Measurements from ENCODE around the gene CIPC. TPM values are rescaled to one million over a fixed set of nuclear protein-coding genes. Genes with fewer than 3 reads are reported as not detected.

CIPC gene
- total RNA-seq, 1 donor from 2014 or later = 9.7 TPM

GRCh38 chr14:77055981-77056380 is 42.1 kb upstream of the CIPC start:
- TF ChIP-seq CTCF (IDR thresholded peaks at IDR 0.05; ENCODE audit: insufficient read depth, low read length, severe bottlenecking) = no peak
- no peaks in the 10 kb centered on the region for H3K27me3 ChIP-seq (ENCODE audit: control insufficient read depth, insufficient read depth, low read length)
- no peaks in the 10 kb centered on the region for H3K36me3 ChIP-seq (ENCODE audit: control insufficient read depth, insufficient read depth, low read length)
- no peak overlapping the region for H3K4me3 ChIP-seq (ENCODE audit: low read depth, low read length)
- FAIRE-seq (no peak), DNase-seq (ENCODE audit: low read depth) (no peak)

- H3K4me3 ChIP-seq (ENCODE audit: low read depth, low read length) = no peak overlapping the region
- H3K27me3 ChIP-seq (ENCODE audit: control insufficient read depth, insufficient read depth, low read length) = no peaks in the 10 kb centered on the region
- no peak for FAIRE-seq
- H3K36me3 ChIP-seq (ENCODE audit: control insufficient read depth, insufficient read depth, low read length) = no peaks in the 10 kb centered on the region
- no peak for DNase-seq (ENCODE audit: low read depth)
- no peak for TF ChIP-seq CTCF (IDR thresholded peaks at IDR 0.05; ENCODE audit: insufficient read depth, low read length, severe bottlenecking)
Measured at GRCh38 chr14:77058117-77058516, 39.9 kb upstream of the CIPC start.

- Histone ChIP-seq H3K36me3 (ENCODE audit: control insufficient read depth, insufficient read depth, low read length) (no peaks in the 10 kb centered on the region), H3K27me3 (ENCODE audit: control insufficient read depth, insufficient read depth, low read length) (no peaks in the 10 kb centered on the region), H3K4me3 (ENCODE audit: low read depth, low read length) (no peak overlapping the region)
- FAIRE-seq (peak; percentile 87), DNase-seq (ENCODE audit: low read depth) (no peak)
- no peak for TF ChIP-seq CTCF (IDR thresholded peaks at IDR 0.05; ENCODE audit: insufficient read depth, low read length, severe bottlenecking)
Measured at GRCh38 chr14:77058785-77059184, 39.3 kb upstream of the CIPC start.

GRCh38 chr14:77059276-77059915 is 38.7 kb upstream of the CIPC start:
- peak; percentile 60 for DNase-seq (ENCODE audit: low read depth)
- peak; percentile 40 for FAIRE-seq
- TF ChIP-seq CTCF (IDR thresholded peaks at IDR 0.05; ENCODE audit: insufficient read depth, low read length, severe bottlenecking) = no peak

GRCh38 chr14:77061630-77062257 is 36.3 kb upstream of the CIPC start:
- FAIRE-seq (no peak), DNase-seq (ENCODE audit: low read depth) (no peak)
- Histone ChIP-seq H3K36me3 (ENCODE audit: control insufficient read depth, insufficient read depth, low read length) (no peaks in the 10 kb centered on the region), H3K4me3 (ENCODE audit: low read depth, low read length) (no peak overlapping the region), H3K27me3 (ENCODE audit: control insufficient read depth, insufficient read depth, low read length) (no peaks in the 10 kb centered on the region)
- TF ChIP-seq CTCF (IDR thresholded peaks at IDR 0.05; ENCODE audit: insufficient read depth, low read length, severe bottlenecking) = no peak

More at GRCh38 chr14:77059276-77059915, 38.7 kb upstream of the CIPC start:
- no peak overlapping the region for H3K4me3 ChIP-seq (ENCODE audit: low read depth, low read length)
- no peaks in the 10 kb centered on the region for H3K27me3 ChIP-seq (ENCODE audit: control insufficient read depth, insufficient read depth, low read length)
- no peaks in the 10 kb centered on the region for H3K36me3 ChIP-seq (ENCODE audit: control insufficient read depth, insufficient read depth, low read length)

Data from bronchial epithelial cell (primary cell).